H1 (cell line): ENCODE results near the gene RAB31. TPM values are rescaled to one million over a fixed set of nuclear protein-coding genes. Genes with fewer than 3 reads are reported as not detected.

Source experiments
- BACH1 ChIP-seq: IDR thresholded peaks from 2 replicates; pipeline ENCODE4 v1.6.1; 2012; ENCODE audit warnings: low read length, improper control_type of control experiment
- EGR1 ChIP-seq: IDR thresholded peaks from 2 replicates; pipeline ENCODE4 v1.6.1; 2011; ENCODE audit warnings: low read depth, low read length, borderline replicate concordance
- FOSL1 ChIP-seq: IDR thresholded peaks from 2 replicates; pipeline ENCODE4 v1.6.1; 2011; ENCODE audit warnings: mild to moderate bottlenecking, low read depth, low read length, moderate library complexity; ENCODE audit not compliant: insufficient read depth
- HDAC2 ChIP-seq, 2 experiments: fragments of 300-600 bp in 1 of 2; sonication (generic) in 1 of 2; IDR thresholded peaks; 2 replicates each; pipeline ENCODE4 v1.6.1; 2011 to 2012; ENCODE audit warnings: low read depth in 2 of 2, low read length in 2 of 2, mild to moderate bottlenecking in 2 of 2, moderate library complexity in 2 of 2, borderline replicate concordance in 1 of 2, inconsistent platforms in 1 of 2
- JUND ChIP-seq: IDR thresholded peaks from 2 replicates; pipeline ENCODE4 v1.6.1; 2011; ENCODE audit warnings: mild to moderate bottlenecking, improper control_type of control experiment, low read length
- KDM5A ChIP-seq: fragments of 200-600 bp; IDR thresholded peaks from 2 replicates; pipeline ENCODE4 v1.7.1; 2012; ENCODE audit warnings: mild to moderate bottlenecking, low read length, inconsistent platforms, mixed read lengths
- POLR2AphosphoS5 ChIP-seq: IDR thresholded peaks from 2 replicates; pipeline ENCODE4 v1.6.1; 2011; ENCODE audit warnings: low read depth, low read length
- polyA plus RNA-seq, 7 experiments: library from polyadenylated mRNA; depleted of rRNA in 3 of 7; stranded (reverse) in 5 of 7; unstranded in 2 of 7; fragments of >200 nt in 5 of 7; fragments of 200-250 nt in 2 of 7; gene quantifications; 1 replicate in 5 of 7; 2 replicates in 1 of 7; 4 replicates in 1 of 7; pipeline versions ENCODE4 v1.2.1 to v1.2.3, GENCODE V29; 2011 to 2013; ENCODE audit warnings: missing spikeins in 2 of 7, mixed read lengths in 2 of 7
- total RNA-seq: library from RNA; stranded (reverse); fragmentation: NEBNext Ultra II Directional; extraction: Animal tissue kit (Norgen Biotek cat#: 25700); gene quantifications from 2 replicates; pipeline ENCODE4 v1.2.1, GENCODE V29; 2021
- TF ChIP-seq, protein P1 (sequence below): fragments of 300-600 bp; sonication (generic); IDR thresholded peaks from 2 replicates; pipeline ENCODE4 v1.7.1; 2012; ENCODE audit warnings: low read length, moderate library complexity, mild to moderate bottlenecking, inconsistent platforms; ENCODE audit not compliant: insufficient replicate concordance

The RAB31 gene
- total and polyA plus RNA-seq, 2 of the 8 experiments (the other 6 are each of a cell fraction or from before 2014, with no cell fraction given), result 15.2 to 40.9 TPM

DNA sequence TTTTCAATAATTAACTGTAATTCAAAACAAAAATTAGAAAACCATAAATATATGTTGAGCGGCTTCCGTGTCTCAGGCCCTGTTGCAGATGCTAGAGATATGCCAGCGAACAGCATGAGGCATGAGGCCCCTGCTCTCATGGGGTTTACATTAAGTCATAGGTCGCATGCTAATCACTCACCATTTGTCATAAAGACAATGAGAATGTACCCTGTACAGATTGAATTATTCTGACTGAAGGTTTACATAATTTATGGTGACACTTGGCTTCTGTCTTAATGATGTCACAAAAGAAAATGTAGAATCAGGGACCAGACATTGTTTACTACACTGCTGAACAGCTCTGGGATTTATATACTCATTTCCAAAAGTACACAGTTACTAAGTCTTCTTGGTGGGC lies 199.8 kb downstream of the RAB31 start (continued):
- TF ChIP-seq, protein P1, sequence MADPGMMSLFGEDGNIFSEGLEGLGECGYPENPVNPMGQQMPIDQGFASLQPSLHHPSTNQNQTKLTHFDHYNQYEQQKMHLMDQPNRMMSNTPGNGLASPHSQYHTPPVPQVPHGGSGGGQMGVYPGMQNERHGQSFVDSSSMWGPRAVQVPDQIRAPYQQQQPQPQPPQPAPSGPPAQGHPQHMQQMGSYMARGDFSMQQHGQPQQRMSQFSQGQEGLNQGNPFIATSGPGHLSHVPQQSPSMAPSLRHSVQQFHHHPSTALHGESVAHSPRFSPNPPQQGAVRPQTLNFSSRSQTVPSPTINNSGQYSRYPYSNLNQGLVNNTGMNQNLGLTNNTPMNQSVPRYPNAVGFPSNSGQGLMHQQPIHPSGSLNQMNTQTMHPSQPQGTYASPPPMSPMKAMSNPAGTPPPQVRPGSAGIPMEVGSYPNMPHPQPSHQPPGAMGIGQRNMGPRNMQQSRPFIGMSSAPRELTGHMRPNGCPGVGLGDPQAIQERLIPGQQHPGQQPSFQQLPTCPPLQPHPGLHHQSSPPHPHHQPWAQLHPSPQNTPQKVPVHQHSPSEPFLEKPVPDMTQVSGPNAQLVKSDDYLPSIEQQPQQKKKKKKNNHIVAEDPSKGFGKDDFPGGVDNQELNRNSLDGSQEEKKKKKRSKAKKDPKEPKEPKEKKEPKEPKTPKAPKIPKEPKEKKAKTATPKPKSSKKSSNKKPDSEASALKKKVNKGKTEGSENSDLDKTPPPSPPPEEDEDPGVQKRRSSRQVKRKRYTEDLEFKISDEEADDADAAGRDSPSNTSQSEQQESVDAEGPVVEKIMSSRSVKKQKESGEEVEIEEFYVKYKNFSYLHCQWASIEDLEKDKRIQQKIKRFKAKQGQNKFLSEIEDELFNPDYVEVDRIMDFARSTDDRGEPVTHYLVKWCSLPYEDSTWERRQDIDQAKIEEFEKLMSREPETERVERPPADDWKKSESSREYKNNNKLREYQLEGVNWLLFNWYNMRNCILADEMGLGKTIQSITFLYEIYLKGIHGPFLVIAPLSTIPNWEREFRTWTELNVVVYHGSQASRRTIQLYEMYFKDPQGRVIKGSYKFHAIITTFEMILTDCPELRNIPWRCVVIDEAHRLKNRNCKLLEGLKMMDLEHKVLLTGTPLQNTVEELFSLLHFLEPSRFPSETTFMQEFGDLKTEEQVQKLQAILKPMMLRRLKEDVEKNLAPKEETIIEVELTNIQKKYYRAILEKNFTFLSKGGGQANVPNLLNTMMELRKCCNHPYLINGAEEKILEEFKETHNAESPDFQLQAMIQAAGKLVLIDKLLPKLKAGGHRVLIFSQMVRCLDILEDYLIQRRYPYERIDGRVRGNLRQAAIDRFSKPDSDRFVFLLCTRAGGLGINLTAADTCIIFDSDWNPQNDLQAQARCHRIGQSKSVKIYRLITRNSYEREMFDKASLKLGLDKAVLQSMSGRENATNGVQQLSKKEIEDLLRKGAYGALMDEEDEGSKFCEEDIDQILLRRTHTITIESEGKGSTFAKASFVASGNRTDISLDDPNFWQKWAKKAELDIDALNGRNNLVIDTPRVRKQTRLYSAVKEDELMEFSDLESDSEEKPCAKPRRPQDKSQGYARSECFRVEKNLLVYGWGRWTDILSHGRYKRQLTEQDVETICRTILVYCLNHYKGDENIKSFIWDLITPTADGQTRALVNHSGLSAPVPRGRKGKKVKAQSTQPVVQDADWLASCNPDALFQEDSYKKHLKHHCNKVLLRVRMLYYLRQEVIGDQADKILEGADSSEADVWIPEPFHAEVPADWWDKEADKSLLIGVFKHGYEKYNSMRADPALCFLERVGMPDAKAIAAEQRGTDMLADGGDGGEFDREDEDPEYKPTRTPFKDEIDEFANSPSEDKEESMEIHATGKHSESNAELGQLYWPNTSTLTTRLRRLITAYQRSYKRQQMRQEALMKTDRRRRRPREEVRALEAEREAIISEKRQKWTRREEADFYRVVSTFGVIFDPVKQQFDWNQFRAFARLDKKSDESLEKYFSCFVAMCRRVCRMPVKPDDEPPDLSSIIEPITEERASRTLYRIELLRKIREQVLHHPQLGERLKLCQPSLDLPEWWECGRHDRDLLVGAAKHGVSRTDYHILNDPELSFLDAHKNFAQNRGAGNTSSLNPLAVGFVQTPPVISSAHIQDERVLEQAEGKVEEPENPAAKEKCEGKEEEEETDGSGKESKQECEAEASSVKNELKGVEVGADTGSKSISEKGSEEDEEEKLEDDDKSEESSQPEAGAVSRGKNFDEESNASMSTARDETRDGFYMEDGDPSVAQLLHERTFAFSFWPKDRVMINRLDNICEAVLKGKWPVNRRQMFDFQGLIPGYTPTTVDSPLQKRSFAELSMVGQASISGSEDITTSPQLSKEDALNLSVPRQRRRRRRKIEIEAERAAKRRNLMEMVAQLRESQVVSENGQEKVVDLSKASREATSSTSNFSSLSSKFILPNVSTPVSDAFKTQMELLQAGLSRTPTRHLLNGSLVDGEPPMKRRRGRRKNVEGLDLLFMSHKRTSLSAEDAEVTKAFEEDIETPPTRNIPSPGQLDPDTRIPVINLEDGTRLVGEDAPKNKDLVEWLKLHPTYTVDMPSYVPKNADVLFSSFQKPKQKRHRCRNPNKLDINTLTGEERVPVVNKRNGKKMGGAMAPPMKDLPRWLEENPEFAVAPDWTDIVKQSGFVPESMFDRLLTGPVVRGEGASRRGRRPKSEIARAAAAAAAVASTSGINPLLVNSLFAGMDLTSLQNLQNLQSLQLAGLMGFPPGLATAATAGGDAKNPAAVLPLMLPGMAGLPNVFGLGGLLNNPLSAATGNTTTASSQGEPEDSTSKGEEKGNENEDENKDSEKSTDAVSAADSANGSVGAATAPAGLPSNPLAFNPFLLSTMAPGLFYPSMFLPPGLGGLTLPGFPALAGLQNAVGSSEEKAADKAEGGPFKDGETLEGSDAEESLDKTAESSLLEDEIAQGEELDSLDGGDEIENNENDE, result no peak
- TF ChIP-seq EGR1 (no peak), JUND (no peak), KDM5A (no peak), HDAC2 (IDR thresholded peaks at IDR 0.05; ENCODE audit: borderline replicate concordance in 1 of 2, low read depth in 2 of 2, low read length in 2 of 2) (no peak), BACH1 (no peak), FOSL1 (no peak), POLR2AphosphoS5 (no peak)
- TF ChIP-seq, all 59 proteins: peak for 0
